ENCODE results near the gene HNRNPA2B1. TPM values are rescaled to one million over a fixed set of nuclear protein-coding genes. Genes with fewer than 3 reads are reported as not detected.

Gene HNRNPA2B1
- total RNA-seq, 1 experiment from 2014 or later, result 335 TPM

GRCh38 chr7:26147030-26147429, 53.5 kb downstream of the HNRNPA2B1 start:
- no peak for DNase-seq (ENCODE audit: low spot score)

- DNase-seq (ENCODE audit: low spot score), result no peak
These were observed 55.3 kb downstream of the HNRNPA2B1 start for GRCh38 chr7:26145238-26145637.

GRCh38 chr7:26144184-26145080, 56.1 kb downstream of the HNRNPA2B1 start:
- DNase-seq (ENCODE audit: low spot score), result no peak

GRCh38 chr7:26143298-26144048, 57.1 kb downstream of the HNRNPA2B1 start:
- DNase-seq (ENCODE audit: low spot score), result no peak

- no peak for DNase-seq (ENCODE audit: low spot score)
These were observed 59.5 kb downstream of the HNRNPA2B1 start for GRCh38 chr7:26141077-26141476.

GRCh38 chr7:26140380-26140779, 60.2 kb downstream of the HNRNPA2B1 start:
- DNase-seq (ENCODE audit: low spot score), result no peak

Other genes starting within 250 kb of the HNRNPA2B1 start
- gene NFE2L3, start 48.5 kb downstream of the HNRNPA2B1 start, total RNA-seq (2014; rRNA removed; shearing (Covaris generic)), result 34.1 and 34.9 TPM in 2 replicates
- 516 and 552 TPM in 2 replicates for gene CBX3, start 999 bp upstream of the HNRNPA2B1 start, total RNA-seq (2014; rRNA removed; shearing (Covaris generic))
- 28.3 and 38.2 TPM in 2 replicates for gene SNX10, start 91.1 kb upstream of the HNRNPA2B1 start, total RNA-seq (2014; rRNA removed; shearing (Covaris generic))